Measurements from ENCODE around the gene SHANK1. TPM values are rescaled to one million over a fixed set of nuclear protein-coding genes. Genes with fewer than 3 reads are reported as not detected.

Gene SHANK1
- total RNA-seq, 1 donor from 2014 or later: 0.25 TPM

GRCh38 chr19:50647879-50648615, 71.6 kb downstream of the SHANK1 start:
- Histone ChIP-seq H3K36me3 (no peaks in the 10 kb centered on the region), H3K27me3 (ENCODE audit: low read depth) (peaks cover 99% of the 10 kb centered on the region), H3K4me1 (no peaks in the 10 kb centered on the region), H3K27ac (replicated peaks) (no peak overlapping the region), H3K4me3 (no peak overlapping the region), H3K9me3 (replicated peaks) (no peaks in the 10 kb centered on the region)
- TF ChIP-seq, protein P1, sequence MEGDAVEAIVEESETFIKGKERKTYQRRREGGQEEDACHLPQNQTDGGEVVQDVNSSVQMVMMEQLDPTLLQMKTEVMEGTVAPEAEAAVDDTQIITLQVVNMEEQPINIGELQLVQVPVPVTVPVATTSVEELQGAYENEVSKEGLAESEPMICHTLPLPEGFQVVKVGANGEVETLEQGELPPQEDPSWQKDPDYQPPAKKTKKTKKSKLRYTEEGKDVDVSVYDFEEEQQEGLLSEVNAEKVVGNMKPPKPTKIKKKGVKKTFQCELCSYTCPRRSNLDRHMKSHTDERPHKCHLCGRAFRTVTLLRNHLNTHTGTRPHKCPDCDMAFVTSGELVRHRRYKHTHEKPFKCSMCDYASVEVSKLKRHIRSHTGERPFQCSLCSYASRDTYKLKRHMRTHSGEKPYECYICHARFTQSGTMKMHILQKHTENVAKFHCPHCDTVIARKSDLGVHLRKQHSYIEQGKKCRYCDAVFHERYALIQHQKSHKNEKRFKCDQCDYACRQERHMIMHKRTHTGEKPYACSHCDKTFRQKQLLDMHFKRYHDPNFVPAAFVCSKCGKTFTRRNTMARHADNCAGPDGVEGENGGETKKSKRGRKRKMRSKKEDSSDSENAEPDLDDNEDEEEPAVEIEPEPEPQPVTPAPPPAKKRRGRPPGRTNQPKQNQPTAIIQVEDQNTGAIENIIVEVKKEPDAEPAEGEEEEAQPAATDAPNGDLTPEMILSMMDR (IDR thresholded peaks at IDR 0.05; ENCODE audit: borderline replicate concordance): no peak
- intact Hi-C loops (cut with micrococcal nuclease): no loop called here
- DNase-seq: no peak

DNA sequence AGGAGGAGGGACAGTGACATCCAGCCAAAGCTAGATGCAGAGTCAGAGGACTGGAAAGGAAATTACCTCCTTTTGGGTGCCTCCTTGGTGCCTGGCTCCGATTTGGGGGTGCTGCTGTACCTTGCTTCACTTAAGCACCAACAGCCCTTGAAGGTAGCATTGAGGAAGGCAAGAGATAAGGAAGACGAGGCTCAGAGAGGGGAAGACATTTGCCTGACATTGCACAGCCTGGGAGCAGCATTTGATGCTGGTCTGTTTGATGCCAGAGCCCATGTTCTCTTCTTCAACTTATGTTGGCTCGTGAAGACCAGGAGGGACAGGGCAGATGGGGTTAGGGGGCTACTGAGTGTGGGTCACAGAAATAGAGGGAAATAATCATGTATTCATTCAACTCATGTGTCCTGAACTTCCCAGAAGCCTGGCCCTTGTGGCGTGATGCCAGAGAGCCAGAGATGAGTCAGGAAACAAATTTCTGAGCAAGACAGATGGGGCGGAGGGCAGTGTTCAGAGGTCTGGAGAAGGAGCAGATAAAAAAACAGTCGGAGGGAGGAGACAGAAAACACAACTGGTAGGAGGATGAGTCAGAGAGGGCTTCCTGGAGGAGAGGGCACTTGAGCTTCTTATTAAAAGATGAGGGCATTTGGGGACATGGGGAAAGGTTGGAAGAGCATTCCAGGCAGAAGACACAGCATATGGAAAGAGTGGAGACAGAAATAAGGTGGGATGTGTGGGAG, 73.4 kb downstream of the SHANK1 start:
- H3K27me3 ChIP-seq (ENCODE audit: low read depth): peaks cover 99% of the 10 kb centered on the region
- H3K36me3 ChIP-seq: no peaks in the 10 kb centered on the region
- H3K9me3 ChIP-seq (replicated peaks): no peaks in the 10 kb centered on the region
- DNase-seq: no peak
- H3K4me1 ChIP-seq: no peaks in the 10 kb centered on the region
- H3K4me3 ChIP-seq: no peak overlapping the region
- TF ChIP-seq, protein P1 (IDR thresholded peaks at IDR 0.05; ENCODE audit: borderline replicate concordance): no peak
- intact Hi-C loops (cut with micrococcal nuclease): no loop called here
- no peak overlapping the region for H3K27ac ChIP-seq (replicated peaks)

GRCh38 chr19:50645107-50645506, 74.5 kb downstream of the SHANK1 start:
- DNase-seq: no peak
- intact Hi-C loops (cut with micrococcal nuclease): no loop called here
- TF ChIP-seq, protein P1 (IDR thresholded peaks at IDR 0.05; ENCODE audit: borderline replicate concordance): no peak
- Histone ChIP-seq H3K4me1 (no peaks in the 10 kb centered on the region), H3K4me3 (no peak overlapping the region), H3K36me3 (no peaks in the 10 kb centered on the region), H3K27ac (replicated peaks) (no peak overlapping the region), H3K27me3 (ENCODE audit: low read depth) (peaks cover 100% of the 10 kb centered on the region), H3K9me3 (replicated peaks) (no peaks in the 10 kb centered on the region)

DNA sequence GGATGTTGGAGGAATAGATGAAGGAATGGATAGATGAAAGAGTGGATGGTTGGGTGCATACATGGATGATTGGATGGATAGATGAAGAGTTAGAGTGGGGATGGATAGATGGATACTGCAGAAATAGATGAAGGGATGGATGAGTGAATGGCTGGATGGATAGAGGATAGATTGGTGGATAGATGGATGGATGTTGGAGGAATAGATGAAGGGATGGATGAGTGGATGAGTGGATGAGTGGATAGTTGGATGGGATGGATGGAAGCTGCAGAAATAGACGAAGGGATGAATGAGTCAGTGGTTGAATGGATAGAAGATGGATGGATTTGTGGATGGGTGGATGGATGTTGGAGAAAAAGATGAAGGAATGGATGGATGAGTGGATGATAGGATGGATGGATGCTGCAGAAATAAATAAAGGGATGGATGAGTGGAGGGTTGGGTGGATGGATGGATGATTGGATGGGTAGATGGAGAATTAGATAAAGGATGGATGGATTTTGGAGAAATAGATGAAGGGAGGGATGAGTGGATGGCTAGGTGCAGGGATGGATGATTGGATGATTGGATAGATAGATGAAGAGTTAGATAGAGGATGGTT, 75.2 kb downstream of the SHANK1 start:
- intact Hi-C loops (cut with micrococcal nuclease): no loop called here
- Histone ChIP-seq H3K4me1 (peaks cover 2% of the 10 kb centered on the region), H3K9me3 (replicated peaks) (no peaks in the 10 kb centered on the region), H3K27me3 (ENCODE audit: low read depth) (peaks cover 100% of the 10 kb centered on the region), H3K4me3 (no peak overlapping the region), H3K27ac (replicated peaks) (no peak overlapping the region), H3K36me3 (no peaks in the 10 kb centered on the region)
- no peak for DNase-seq
- TF ChIP-seq, protein P1 (IDR thresholded peaks at IDR 0.05; ENCODE audit: borderline replicate concordance): no peak

DNA sequence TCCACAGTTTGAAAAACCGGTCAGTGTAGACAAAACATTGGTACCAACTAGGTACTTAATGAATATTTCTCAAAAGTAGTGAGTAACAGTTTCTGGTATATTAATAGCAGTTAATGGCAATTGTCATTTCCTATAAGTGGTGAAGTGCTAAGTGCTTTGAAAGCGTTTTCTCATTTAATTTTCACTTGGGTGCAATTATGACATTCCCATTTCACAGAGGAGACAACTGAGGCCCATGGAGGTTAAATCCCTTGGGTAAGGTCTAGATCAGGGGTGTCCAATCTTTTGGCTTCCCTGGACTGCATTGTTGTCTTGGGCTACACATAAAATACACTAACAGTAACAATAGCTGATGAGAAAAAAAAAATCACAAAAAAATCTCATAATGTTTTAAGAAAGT, 79.2 kb downstream of the SHANK1 start:
- intact Hi-C loops (cut with micrococcal nuclease): no loop called here
- Histone ChIP-seq H3K36me3 (no peaks in the 10 kb centered on the region), H3K4me3 (peak overlapping the region; percentile 70), H3K27me3 (ENCODE audit: low read depth) (peaks cover 100% of the 10 kb centered on the region), H3K27ac (replicated peaks) (no peak overlapping the region), H3K4me1 (peaks cover 9% of the 10 kb centered on the region), H3K9me3 (replicated peaks) (peaks cover 3% of the 10 kb centered on the region)
- TF ChIP-seq, protein P1 (IDR thresholded peaks at IDR 0.05; ENCODE audit: borderline replicate concordance): no peak
- DNase-seq: no peak
